MCF 10A (cell line): ENCODE results near the gene OAF. TPM values are rescaled to one million over a fixed set of nuclear protein-coding genes. Genes with fewer than 3 reads are reported as not detected.

Experiments
- BruUV-seq: library from RNA; stranded (reverse); fragments of 400-500 nt; replicated peaks from 2 replicates; lab custom pipeline; 2021; lab: Mats Ljungman, UMichigan
- CTCF ChIA-PET: fragments of 300-600 bp; sonication (Branson Sonifier 250); formaldehyde crosslinking; extraction: SDS; loops from one replicate; lab custom pipeline; 2021; ENCODE audit warnings: antibody characterized with exemption, inconsistent platforms; lab: Yijun Ruan, JAX
- POLR2A ChIA-PET: fragments of 300-600, 350-650 bp; sonication (Branson Sonifier 250); formaldehyde crosslinking; extraction: SDS; loops from one replicate; lab custom pipeline; 2020; ENCODE audit warnings: antibody characterized with exemption, inconsistent platforms; lab: Yijun Ruan, JAX
- DNase-seq: peaks from one replicate; pipeline ENCODE4 v3.0.0-alpha.2; 2018; ENCODE audit not compliant: unreplicated experiment
- H3K27ac Mint-ChIP-seq: one replicate; pipeline ENCODE4 v1.8.0; 2022; ENCODE audit warnings: mild to moderate bottlenecking, low read depth, mixed read lengths; ENCODE audit not compliant: unreplicated experiment
- H3K27me3 Mint-ChIP-seq: one replicate; pipeline ENCODE4 v1.8.0; 2022; ENCODE audit warnings: mixed read lengths; ENCODE audit not compliant: insufficient read depth, unreplicated experiment
- H3K36me3 Mint-ChIP-seq: one replicate; pipeline ENCODE4 v1.8.0; 2022; ENCODE audit warnings: mild to moderate bottlenecking, moderate library complexity, mixed read lengths; ENCODE audit not compliant: insufficient read depth, unreplicated experiment
- H3K4me1 Mint-ChIP-seq: one replicate; pipeline ENCODE4 v1.8.0; 2022; ENCODE audit warnings: mixed read lengths; ENCODE audit not compliant: insufficient read depth, unreplicated experiment
- H3K4me3 Mint-ChIP-seq: one replicate; pipeline ENCODE4 v1.8.0; 2022; ENCODE audit warnings: mild to moderate bottlenecking, moderate library complexity, mixed read lengths; ENCODE audit not compliant: unreplicated experiment
- H3K9me3 Mint-ChIP-seq: one replicate; pipeline ENCODE4 v1.8.0; 2022; ENCODE audit warnings: mixed read lengths; ENCODE audit not compliant: unreplicated experiment
- CTCF ChIP-seq: fragments of 200-600 bp; IDR thresholded peaks from one replicate; pipeline ENCODE4 v1.8.0; 2022; ENCODE audit warnings: antibody characterized with exemption, mild to moderate bottlenecking; ENCODE audit not compliant: unreplicated experiment
- intact Hi-C: fragments of 100-400 bp; cut with micrococcal nuclease; formaldehyde crosslinking; loops from 2 replicates; pipeline ENCODE4 v1.14.1; 2022
- total RNA-seq: library from RNA; stranded (reverse); gene quantifications from 2 replicates; pipeline ENCODE4 v1.2.3, GENCODE V29; 2022

Gene OAF
- total RNA-seq, 1 experiment from 2014 or later: 21.6 TPM

DNA sequence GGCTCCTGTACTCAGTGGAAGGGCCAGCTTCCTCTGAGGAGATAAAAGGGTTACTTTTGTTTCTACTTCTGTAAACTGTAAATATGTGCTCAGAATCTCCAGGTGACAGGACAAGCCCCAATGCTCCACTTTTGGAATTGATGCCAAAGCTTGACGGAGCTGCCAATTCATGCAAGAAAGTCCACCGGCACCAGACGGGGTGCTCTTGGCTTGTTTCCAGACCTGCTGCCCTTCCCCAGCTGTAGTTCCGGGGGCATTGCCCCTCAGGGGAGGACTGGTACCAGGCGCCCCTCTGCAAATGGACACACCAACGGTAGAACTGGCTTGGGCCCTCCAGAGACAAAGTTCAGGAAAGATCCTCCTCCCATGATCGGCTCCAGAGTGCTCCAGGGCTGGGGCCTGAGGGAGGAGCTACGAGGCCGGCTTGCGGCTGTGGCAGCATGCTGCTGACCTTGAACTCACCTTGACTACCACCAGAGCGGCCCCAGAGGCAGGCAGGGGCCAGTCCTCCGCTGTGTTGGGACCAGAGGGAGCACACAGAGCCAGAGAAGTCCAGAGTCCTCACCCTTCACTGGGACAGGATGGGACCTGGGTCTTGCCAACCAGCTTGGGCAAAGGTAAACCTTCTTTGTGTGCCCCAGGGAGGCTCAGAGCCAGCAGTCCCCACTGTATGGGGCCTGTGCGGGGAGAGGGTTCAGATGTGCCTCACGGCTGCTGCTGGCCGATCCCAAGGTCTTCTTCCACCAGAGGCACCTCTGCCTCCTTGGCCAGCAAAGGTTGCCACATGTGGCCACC is 17.8 kb upstream of the OAF start:
- Mint-ChIP-seq H3K4me1 (no peaks in the 10 kb centered on the region), H3K36me3 (peaks cover 7% of the 10 kb centered on the region), H3K9me3 (no peaks in the 10 kb centered on the region), H3K27ac (no peak overlapping the region), H3K4me3 (no peak overlapping the region), H3K27me3 (no peaks in the 10 kb centered on the region)
- intact Hi-C loops: no loop called here
- ChIA-PET POLR2A (no interaction called here), CTCF (interaction anchor here (0.6 kb wide), 1 partner anchor 623 kb away, joined by 3 read pairs; no protein-coding TSS in a partner anchor)
- no peak for DNase-seq
- no TSS peak for BruUV-seq
- no peak for TF ChIP-seq CTCF

DNA sequence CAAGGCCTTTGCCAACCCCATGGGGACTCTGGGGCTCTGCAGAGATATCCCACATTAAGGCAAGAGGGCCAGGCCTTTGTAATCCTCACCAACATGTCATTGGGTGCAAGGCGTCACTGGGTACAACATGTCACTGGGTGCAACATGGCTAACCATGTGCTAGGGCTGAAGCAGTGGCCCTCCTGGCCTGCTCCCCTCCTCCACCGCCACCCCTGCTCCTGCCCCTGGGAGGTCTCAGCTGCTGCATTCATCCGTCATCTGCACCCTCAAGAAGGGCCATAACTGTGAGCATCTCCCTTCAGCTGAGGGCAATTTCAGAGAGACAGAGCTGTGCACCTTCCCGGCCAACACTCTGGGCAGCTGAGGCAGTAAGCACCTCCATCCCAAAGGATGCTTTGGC is 16.7 kb upstream of the OAF start:
- DNase-seq: no peak

DNA sequence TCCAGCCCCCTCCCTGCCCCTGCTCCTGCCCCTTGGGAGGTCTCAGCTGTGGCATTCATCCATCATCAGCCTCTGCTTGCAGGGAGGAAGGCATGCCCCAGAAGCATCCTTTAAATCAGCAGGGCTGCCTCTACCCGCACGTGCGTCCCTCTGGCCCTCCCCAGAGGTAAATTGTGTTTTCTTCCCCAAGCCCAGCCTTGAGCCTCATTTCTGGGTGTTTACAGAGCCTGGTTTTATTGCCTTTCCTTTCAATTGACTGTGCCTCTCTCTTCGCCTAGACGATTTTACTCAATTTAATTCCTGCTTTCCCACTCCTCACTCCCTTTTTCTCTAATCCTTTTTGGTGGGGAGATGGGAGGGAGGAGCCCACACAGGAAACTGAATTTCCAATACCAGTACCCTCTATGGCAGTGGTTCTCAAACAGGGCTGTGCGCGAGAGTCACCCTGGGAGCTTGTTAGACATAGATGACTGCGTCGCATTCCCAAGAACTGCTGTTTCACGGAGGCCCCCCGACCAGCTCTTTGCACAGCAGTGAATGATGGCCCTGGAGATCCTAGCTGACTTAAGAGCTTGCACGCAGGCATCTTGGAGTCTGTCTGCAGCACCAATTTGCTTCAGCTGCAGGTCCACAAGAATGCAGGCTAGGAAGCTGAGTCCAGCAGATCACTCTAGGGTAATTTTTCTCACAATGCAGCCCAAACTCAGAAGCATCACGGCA is 15.1 kb upstream of the OAF start:
- intact Hi-C loops: no loop called here
- TF ChIP-seq CTCF: no peak
- H3K27me3 Mint-ChIP-seq: no peaks in the 10 kb centered on the region
- POLR2A ChIA-PET: interaction anchor here (1.0 kb wide), 1 partner anchor 12 kb away, joined by 6 read pairs; no protein-coding TSS in a partner anchor
- peaks cover 7% of the 10 kb centered on the region for H3K36me3 Mint-ChIP-seq
- CTCF ChIA-PET: interaction anchor here (1.3 to 1.9 kb wide), 3 partner anchors 27 to 105 kb away, joined by 4 to 5 read pairs (median 4); no protein-coding TSS in a partner anchor
- no peaks in the 10 kb centered on the region for H3K9me3 Mint-ChIP-seq
- no peaks in the 10 kb centered on the region for H3K4me1 Mint-ChIP-seq
- BruUV-seq: no TSS peak
- no peak overlapping the region for H3K4me3 Mint-ChIP-seq
- DNase-seq: no peak
- H3K27ac Mint-ChIP-seq: no peak overlapping the region

More for the DNA sequence above, 16.7 kb upstream of the OAF start:
- Mint-ChIP-seq H3K4me1 (no peaks in the 10 kb centered on the region), H3K4me3 (no peak overlapping the region), H3K36me3 (peaks cover 7% of the 10 kb centered on the region), H3K27ac (no peak overlapping the region), H3K9me3 (no peaks in the 10 kb centered on the region), H3K27me3 (no peaks in the 10 kb centered on the region)
- intact Hi-C loops: no loop called here
- CTCF ChIA-PET: interaction anchor here (1.3 to 1.9 kb wide), 4 partner anchors 29 to 109 kb away, joined by 4 to 8 read pairs (median 5); no protein-coding TSS in a partner anchor
- POLR2A ChIA-PET: interaction anchor here (0.6 kb wide), 1 partner anchor 15 kb away, joined by 3 read pairs; no protein-coding TSS in a partner anchor
- TF ChIP-seq CTCF: no peak
- no TSS peak for BruUV-seq

GRCh38 chr11:120196826-120197225 is 14.0 kb upstream of the OAF start:
- no peak for TF ChIP-seq CTCF
- Mint-ChIP-seq H3K27me3 (no peaks in the 10 kb centered on the region), H3K36me3 (peaks cover 7% of the 10 kb centered on the region), H3K27ac (no peak overlapping the region), H3K9me3 (no peaks in the 10 kb centered on the region), H3K4me1 (no peaks in the 10 kb centered on the region), H3K4me3 (no peak overlapping the region)
- intact Hi-C loops: no loop called here
- no TSS peak for BruUV-seq
- DNase-seq: no peak
- ChIA-PET POLR2A (no interaction called here), CTCF (interaction anchor here (0.7 to 1.6 kb wide), 4 partner anchors 25 to 106 kb away, joined by 3 to 6 read pairs (median 4); no protein-coding TSS in a partner anchor)
